ENCODE results near the gene LRP1. TPM values are rescaled to one million over a fixed set of nuclear protein-coding genes. Genes with fewer than 3 reads are reported as not detected.

Gene LRP1
- total RNA-seq, 1 donor from 2014 or later = 138 TPM

DNA sequence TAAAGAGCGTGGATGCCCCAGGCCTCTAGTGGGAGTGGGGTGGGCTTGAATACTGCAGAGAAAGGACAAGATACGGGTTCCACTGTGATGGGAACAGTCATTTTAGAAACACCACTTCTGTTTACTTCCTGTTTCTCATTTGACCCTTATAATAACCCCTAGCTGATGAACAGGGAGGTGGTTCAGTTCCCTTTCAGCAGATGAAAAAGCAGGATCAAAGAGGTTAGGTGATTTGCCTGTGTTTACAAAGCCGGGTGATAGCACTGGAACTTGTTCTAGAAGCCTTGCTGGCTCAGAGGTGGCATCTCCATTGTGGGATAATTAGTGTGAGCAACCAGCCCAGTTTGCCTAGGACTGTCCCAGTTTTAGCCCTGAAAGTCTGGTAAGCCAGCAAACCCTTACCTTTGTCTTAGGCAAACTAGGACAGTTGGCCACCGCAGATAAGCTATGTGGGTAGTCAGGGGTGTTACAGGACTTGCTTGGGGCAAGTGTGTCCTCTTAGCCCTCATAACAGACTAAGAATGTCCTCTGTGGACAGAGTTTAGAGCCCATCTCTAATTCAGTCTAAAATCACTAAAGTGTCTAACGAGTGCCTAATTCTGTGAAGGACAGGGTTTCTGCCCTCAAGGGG is 26.6 kb downstream of the LRP1 start:
- TF ChIP-seq, protein P1, sequence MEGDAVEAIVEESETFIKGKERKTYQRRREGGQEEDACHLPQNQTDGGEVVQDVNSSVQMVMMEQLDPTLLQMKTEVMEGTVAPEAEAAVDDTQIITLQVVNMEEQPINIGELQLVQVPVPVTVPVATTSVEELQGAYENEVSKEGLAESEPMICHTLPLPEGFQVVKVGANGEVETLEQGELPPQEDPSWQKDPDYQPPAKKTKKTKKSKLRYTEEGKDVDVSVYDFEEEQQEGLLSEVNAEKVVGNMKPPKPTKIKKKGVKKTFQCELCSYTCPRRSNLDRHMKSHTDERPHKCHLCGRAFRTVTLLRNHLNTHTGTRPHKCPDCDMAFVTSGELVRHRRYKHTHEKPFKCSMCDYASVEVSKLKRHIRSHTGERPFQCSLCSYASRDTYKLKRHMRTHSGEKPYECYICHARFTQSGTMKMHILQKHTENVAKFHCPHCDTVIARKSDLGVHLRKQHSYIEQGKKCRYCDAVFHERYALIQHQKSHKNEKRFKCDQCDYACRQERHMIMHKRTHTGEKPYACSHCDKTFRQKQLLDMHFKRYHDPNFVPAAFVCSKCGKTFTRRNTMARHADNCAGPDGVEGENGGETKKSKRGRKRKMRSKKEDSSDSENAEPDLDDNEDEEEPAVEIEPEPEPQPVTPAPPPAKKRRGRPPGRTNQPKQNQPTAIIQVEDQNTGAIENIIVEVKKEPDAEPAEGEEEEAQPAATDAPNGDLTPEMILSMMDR (conservative IDR thresholded peaks at IDR 0.05) = no peak
- Mint-ChIP-seq H3K36me3 (peaks cover 39% of the 10 kb centered on the region), H3K4me3 (no peak overlapping the region), H3K27me3 (no peaks in the 10 kb centered on the region), H3K9me3 (no peaks in the 10 kb centered on the region), H3K4me1 (ENCODE audit: unreplicated experiment) (peaks cover 40% of the 10 kb centered on the region), H3K27ac (no peak overlapping the region)
- DNase-seq (ENCODE audit: extremely low spot score, unreplicated experiment) = no peak

DNA sequence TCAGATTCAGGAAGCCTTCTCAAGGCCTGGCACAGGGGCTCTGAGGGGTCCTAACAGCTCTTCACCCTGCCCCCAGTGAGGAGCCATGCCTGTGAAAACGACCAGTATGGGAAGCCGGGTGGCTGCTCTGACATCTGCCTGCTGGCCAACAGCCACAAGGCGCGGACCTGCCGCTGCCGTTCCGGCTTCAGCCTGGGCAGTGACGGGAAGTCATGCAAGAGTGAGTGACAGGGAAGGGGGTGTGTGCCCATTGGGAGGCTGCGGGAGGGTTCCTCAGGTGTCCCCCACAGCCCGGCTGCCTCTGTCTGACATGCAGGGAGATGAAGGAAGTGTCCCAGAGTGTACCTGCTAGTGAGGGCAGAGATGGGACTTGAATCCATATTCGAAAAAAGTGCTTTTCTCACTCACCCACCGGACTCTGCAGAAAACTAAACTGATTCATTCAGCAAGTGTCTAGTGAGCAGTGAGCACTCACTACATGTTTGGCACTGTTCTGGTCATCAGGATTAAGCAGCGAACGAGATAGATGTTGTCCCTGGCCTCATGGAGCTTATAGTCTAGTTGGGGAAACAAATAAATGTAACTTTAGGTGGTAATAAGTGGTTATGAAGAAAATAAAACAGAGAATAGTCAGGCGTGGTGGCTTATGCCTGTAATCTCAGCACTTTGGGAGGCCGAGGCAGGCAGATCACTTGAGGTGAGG is 28.6 kb downstream of the LRP1 start:
- no peaks in the 10 kb centered on the region for H3K9me3 Mint-ChIP-seq

DNA sequence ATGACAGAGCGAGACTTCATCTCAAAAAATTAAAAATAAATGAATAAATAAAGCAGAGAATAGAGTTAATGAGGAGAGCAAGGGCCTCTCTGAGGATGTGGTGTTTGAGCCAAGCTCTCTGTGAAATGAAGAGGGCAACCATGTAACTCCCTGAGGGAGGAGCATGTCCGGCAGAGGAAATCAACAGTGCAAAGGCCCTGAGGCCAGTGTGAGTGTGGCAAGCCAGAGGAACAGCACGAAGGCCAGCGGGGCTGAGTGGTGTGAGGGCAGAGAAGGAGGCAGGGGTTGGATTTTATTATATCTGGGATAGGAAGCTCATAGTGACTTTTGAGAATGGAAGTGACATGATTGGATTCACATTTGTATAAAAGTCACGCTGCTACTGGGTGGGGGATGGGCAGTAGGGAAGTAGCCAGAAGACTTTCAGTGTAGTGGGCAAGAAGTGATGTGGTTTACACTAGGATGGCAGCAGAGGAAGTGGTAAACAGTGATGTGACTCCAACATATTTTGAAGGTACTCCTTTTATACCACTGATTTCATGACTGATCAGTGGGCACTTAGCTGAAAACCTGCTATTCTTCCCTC is 29.4 kb downstream of the LRP1 start:
- Mint-ChIP-seq H3K9me3 (no peaks in the 10 kb centered on the region), H3K27ac (no peak overlapping the region), H3K4me1 (ENCODE audit: unreplicated experiment) (peaks cover 37% of the 10 kb centered on the region), H3K27me3 (no peaks in the 10 kb centered on the region), H3K36me3 (peaks cover 60% of the 10 kb centered on the region), H3K4me3 (peak overlapping the region; percentile 45)
- no peak for DNase-seq (ENCODE audit: extremely low spot score, unreplicated experiment)
- TF ChIP-seq, protein P1 (conservative IDR thresholded peaks at IDR 0.05) = no peak

More for the DNA sequence above, 28.6 kb downstream of the LRP1 start:
- Mint-ChIP-seq H3K4me1 (ENCODE audit: unreplicated experiment) (peaks cover 38% of the 10 kb centered on the region), H3K36me3 (peaks cover 53% of the 10 kb centered on the region), H3K4me3 (no peak overlapping the region), H3K27ac (no peak overlapping the region), H3K27me3 (no peaks in the 10 kb centered on the region)
- no peak for DNase-seq (ENCODE audit: extremely low spot score, unreplicated experiment)
- TF ChIP-seq, protein P1 (conservative IDR thresholded peaks at IDR 0.05) = no peak

DNA sequence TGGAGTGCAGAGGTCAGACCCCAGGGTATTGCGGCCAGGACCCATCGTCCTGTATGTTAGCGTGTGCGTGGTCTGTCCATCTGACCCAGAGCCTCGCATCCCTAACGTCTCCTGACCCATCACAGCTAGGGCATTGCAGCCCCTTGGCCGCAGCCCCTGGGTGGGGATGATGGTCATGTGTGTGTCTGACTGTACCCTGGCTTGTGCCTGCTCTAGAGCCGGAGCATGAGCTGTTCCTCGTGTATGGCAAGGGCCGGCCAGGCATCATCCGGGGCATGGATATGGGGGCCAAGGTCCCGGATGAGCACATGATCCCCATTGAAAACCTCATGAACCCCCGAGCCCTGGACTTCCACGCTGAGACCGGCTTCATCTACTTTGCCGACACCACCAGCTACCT is 29.9 kb downstream of the LRP1 start:
- Mint-ChIP-seq H3K27me3 (no peaks in the 10 kb centered on the region), H3K4me3 (no peak overlapping the region), H3K36me3 (peaks cover 60% of the 10 kb centered on the region), H3K4me1 (ENCODE audit: unreplicated experiment) (peaks cover 37% of the 10 kb centered on the region), H3K27ac (no peak overlapping the region), H3K9me3 (no peaks in the 10 kb centered on the region)
- DNase-seq (ENCODE audit: extremely low spot score, unreplicated experiment) = no peak
- TF ChIP-seq, protein P1 (conservative IDR thresholded peaks at IDR 0.05) = no peak

DNA sequence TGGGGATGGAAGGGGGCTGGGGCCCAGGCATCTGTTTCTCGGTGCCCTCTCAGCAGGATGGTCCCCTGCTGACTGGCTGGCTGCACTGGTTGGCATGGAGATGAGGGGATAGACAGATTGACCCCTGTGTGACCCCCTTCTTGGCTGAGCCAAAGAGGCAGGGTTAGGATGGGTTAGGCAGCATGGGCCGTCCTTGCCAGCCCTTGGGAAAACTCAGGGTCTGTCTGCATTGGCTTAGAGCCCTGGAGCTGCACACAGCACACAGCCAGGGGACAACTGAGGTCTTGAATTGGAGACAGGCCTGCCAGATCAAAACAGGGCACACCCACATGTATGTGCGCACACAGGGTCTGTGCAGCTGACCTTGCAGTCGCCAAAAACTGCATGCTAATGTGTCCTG is 30.4 kb downstream of the LRP1 start:
- TF ChIP-seq, protein P1 (conservative IDR thresholded peaks at IDR 0.05) = no peak
- no peak for DNase-seq (ENCODE audit: extremely low spot score, unreplicated experiment)
- H3K36me3 Mint-ChIP-seq = peaks cover 59% of the 10 kb centered on the region
- H3K4me1 Mint-ChIP-seq (ENCODE audit: unreplicated experiment) = peaks cover 37% of the 10 kb centered on the region
- no peak overlapping the region for H3K27ac Mint-ChIP-seq
- no peak overlapping the region for H3K4me3 Mint-ChIP-seq
- no peaks in the 10 kb centered on the region for H3K9me3 Mint-ChIP-seq
- no peaks in the 10 kb centered on the region for H3K27me3 Mint-ChIP-seq
